PC-3 (cell line): Measurements from ENCODE around the gene RAB12. TPM values are rescaled to one million over a fixed set of nuclear protein-coding genes. Genes with fewer than 3 reads are reported as not detected.

Source experiments
- ATAC-seq: fragments of 200-7000 bp; cut with Tn5 transposase; 2 replicates; pipeline ENCODE4 v1.9.1; 2020; ENCODE audit warnings: mild to moderate bottlenecking, moderate library complexity
- Bru-seq: library from RNA; stranded (reverse); fragments of 400-500 nt; gene quantifications from one replicate; lab custom pipeline; 2021; lab: Mats Ljungman, UMichigan
- BruChase-seq, 2 experiments: library from RNA; stranded (reverse); fragments of 400-500 nt; gene quantifications; one replicate each; lab custom pipeline; 2021; lab: Mats Ljungman, UMichigan
- BruUV-seq: library from RNA; stranded (reverse); fragments of 400-500 nt; replicated peaks from 2 replicates; lab custom pipeline; 2021; lab: Mats Ljungman, UMichigan
- CTCF ChIA-PET: fragments of 300-600 bp; sonication (Branson Sonifier 250); formaldehyde crosslinking; loops from one replicate; lab custom pipeline; 2022; ENCODE audit warnings: antibody characterized with exemption; lab: Charles Lee
- POLR2A ChIA-PET: fragments of 300-600 bp; sonication (Branson Sonifier 250); formaldehyde crosslinking; loops from one replicate; lab custom pipeline; 2022; ENCODE audit warnings: antibody characterized with exemption; ENCODE audit not compliant: unreplicated experiment; lab: Charles Lee
- DNase-seq: peaks from one replicate; pipeline ENCODE4 v3.0.0-alpha.2; 2015
- H2AFZ ChIP-seq: fragments of 300-600 bp; sonication (generic); 2 replicates; pipeline ENCODE4 v1.6.0; 2016; ENCODE audit warnings: antibody characterized with exemption, low read length
- H3F3A ChIP-seq: fragments of 300-600 bp; sonication (generic); one replicate; pipeline ENCODE4 v1.6.0; 2017; ENCODE audit warnings: antibody characterized with exemption, low read length, control low read depth, mild to moderate bottlenecking; ENCODE audit not compliant: unreplicated experiment
- H3K27ac ChIP-seq: fragments of 300-600 bp; sonication (generic); 2 replicates; pipeline ENCODE4 v1.5.1; 2016; ENCODE audit warnings: mild to moderate bottlenecking, low read length
- H3K27me3 ChIP-seq: fragments of 300-600 bp; sonication (generic); 2 replicates; pipeline ENCODE4 v1.6.1; 2016; ENCODE audit warnings: low read length, mixed read lengths
- H3K36me3 ChIP-seq: fragments of 300-600 bp; sonication (generic); 2 replicates; pipeline ENCODE4 v1.6.1; 2016; ENCODE audit warnings: low read depth, mixed run types, low read length, mixed read lengths
- H3K4me1 ChIP-seq: fragments of 300-600 bp; sonication (generic); 2 replicates; pipeline ENCODE4 v1.5.1; 2016; ENCODE audit warnings: low read length; ENCODE audit not compliant: insufficient read depth
- H3K4me2 ChIP-seq: fragments of 300-600 bp; sonication (generic); 2 replicates; pipeline ENCODE4 v1.6.0; 2016; ENCODE audit warnings: low read length
- H3K4me3 ChIP-seq: fragments of 300-600 bp; sonication (generic); 2 replicates; pipeline ENCODE4 v1.5.1; 2016; ENCODE audit warnings: mild to moderate bottlenecking, low read length, mixed read lengths
- H3K79me2 ChIP-seq: fragments of 300-600 bp; sonication (generic); 2 replicates; pipeline ENCODE4 v1.6.1; 2017; ENCODE audit warnings: low read length, mixed read lengths
- H3K9ac ChIP-seq: fragments of 300-600 bp; sonication (generic); 2 replicates; pipeline ENCODE4 v1.6.0; 2016; ENCODE audit warnings: mild to moderate bottlenecking, low read length
- H3K9me2 ChIP-seq: fragments of 300-600 bp; sonication (generic); replicated peaks from 2 replicates; pipeline ENCODE4 v1.6.1; 2016; ENCODE audit warnings: mixed run types, low read length, mixed read lengths
- H3K9me3 ChIP-seq: fragments of 300-600 bp; sonication (generic); 2 replicates; pipeline ENCODE4 v1.6.1; 2016; ENCODE audit warnings: low read length, mixed read lengths
- H4K20me1 ChIP-seq: fragments of 300-600 bp; sonication (generic); 2 replicates; pipeline ENCODE4 v1.6.1; 2016; ENCODE audit warnings: low read length, mixed read lengths
- CTCF ChIP-seq: fragments of 300-600 bp; sonication (generic); conservative IDR thresholded peaks from 2 replicates; pipeline ENCODE4 v1.5.1; 2017; ENCODE audit warnings: antibody characterized with exemption, low read depth, mild to moderate bottlenecking, low read length
- EZH2 ChIP-seq: fragments of 300-600 bp; sonication (generic); IDR thresholded peaks from one replicate; pipeline ENCODE4 v1.6.1; 2017; ENCODE audit warnings: antibody characterized with exemption, mild to moderate bottlenecking, low read length; ENCODE audit not compliant: unreplicated experiment
- EZH2phosphoT487 ChIP-seq: fragments of 300-600 bp; sonication (generic); IDR thresholded peaks from 2 replicates; pipeline ENCODE4 v1.6.1; 2018; ENCODE audit warnings: mild to moderate bottlenecking, antibody characterized with exemption, low read length, borderline replicate concordance
- intact Hi-C: fragments of 100-400 bp; cut with micrococcal nuclease; formaldehyde crosslinking; loops from 2 replicates; pipeline ENCODE4 v1.9.0; 2023
- long read RNA-seq: library from polyadenylated mRNA; unstranded; transcript quantifications from one replicate; pipeline ENCODE4 v2.0.0, GENCODE V29; 2021; ENCODE audit not compliant: unreplicated experiment
- total RNA-seq: library from RNA; depleted of rRNA; stranded (reverse); fragments of >200 nt; gene quantifications from 2 replicates; pipeline ENCODE4 v1.2.3, GENCODE V29; 2014; rRNA removed

The RAB12 gene
- 50.9 and 54.9 TPM in 2 replicates for total RNA-seq
- Bru-seq, nascent RNA = percentile 93 among the genes with signal in this experiment
- percentile 90 among the genes with signal in this experiment for BruChase-seq, experiment 1, labeled RNA remaining after a 6-hour chase
- BruChase-seq, experiment 2, labeled RNA remaining after a 2-hour chase = percentile 95 among the genes with signal in this experiment
- long read RNA-seq, transcript RAB12-203 (6 exons, 2,145 nt) = major isoform, 68 of 81 reads
- long read RNA-seq, partial matches to known transcripts = 4 of 81 reads
- long read RNA-seq, other reads (novel, unspliced or antisense) = 9 of 81 reads

DNA sequence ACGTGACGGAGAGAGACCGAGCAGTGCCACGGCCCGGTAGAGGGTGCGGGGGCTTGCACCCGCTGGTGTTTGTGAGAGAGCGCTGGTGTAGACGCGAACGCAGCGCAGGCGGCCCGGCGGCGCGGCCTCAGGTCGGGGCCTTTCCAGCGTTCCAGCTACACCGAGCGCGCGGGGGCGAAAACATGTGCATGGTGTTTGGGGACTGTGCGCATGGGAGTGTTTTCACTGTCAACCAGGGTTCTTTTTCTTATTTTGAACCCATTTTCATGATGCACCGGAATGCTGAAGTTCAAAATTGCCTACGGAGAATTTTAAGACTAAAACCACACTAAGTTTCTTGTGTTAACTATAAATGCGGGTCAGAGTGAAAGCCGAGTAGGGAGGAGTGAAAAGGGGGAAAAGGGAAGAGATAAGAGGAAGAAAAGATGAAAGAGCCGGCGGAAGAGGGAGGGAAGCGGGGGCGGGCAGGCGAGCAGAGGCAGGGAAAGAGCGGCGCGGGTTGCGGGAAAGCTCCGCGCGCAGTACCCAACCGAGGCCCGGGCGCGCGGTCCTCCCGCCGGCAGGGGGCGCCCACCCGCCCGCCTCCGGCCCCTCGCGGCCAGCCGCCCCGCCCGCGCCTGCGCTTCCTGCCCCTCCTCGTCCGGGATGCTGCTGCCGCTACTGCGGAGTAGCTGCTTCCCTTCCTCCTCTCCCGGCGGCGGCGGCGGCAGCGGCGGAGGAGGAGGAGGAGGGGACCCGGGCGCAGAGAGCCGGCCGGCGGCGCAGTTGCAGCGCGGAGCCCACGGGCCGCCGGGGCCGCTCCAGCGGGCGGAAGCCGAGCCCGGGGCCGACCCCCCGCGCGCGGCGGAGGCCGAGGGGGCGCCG is at the start of gene RAB12:
Gene RAB12, plus strand, starts transcription at position 643 of the 864 bp plus-strand sequence. Its CDS starts 3 bp downstream, at position 646.
- DNase-seq (peak; percentile 82), ATAC-seq (peak; percentile 88)
- Histone ChIP-seq H3K36me3 (no peaks in the 10 kb centered on the region), H3K4me3 (peak within 1 kb of the TSS; percentile 88), H3K4me2 (peak within 1 kb of the TSS; percentile 93), H3K4me1 (peaks cover 23% of the 10 kb centered on the region), H4K20me1 (peaks cover 32% of the 10 kb centered on the region), H2AFZ (peak within 1 kb of the TSS; percentile 94), H3F3A (no peaks in the 10 kb centered on the region), H3K9ac (peak within 1 kb of the TSS; percentile 86), H3K9me3 (no peaks in the 10 kb centered on the region), H3K79me2 (peaks cover 44% of the 10 kb centered on the region), H3K27ac (no peak within 1 kb of the TSS), H3K9me2 (no peaks in the 10 kb centered on the region), H3K27me3 (no peaks in the 10 kb centered on the region)
- no peak for TF ChIP-seq EZH2phosphoT487
- TF ChIP-seq CTCF = peak; percentile 43; the same call in 1 of the 2 replicates
- POLR2A ChIA-PET = interaction anchor here (0.7 kb wide), 1 partner anchor 282 kb away, joined by 26 read pairs; no protein-coding TSS in a partner anchor
- CTCF ChIA-PET = interaction anchor here (0.6 to 1.2 kb wide), 7 partner anchors 9 to 1515 kb away, joined by 3 to 7 read pairs (median 4); no protein-coding TSS in a partner anchor
- no TSS peak for BruUV-seq
- intact Hi-C loops = no loop called here

DNA sequence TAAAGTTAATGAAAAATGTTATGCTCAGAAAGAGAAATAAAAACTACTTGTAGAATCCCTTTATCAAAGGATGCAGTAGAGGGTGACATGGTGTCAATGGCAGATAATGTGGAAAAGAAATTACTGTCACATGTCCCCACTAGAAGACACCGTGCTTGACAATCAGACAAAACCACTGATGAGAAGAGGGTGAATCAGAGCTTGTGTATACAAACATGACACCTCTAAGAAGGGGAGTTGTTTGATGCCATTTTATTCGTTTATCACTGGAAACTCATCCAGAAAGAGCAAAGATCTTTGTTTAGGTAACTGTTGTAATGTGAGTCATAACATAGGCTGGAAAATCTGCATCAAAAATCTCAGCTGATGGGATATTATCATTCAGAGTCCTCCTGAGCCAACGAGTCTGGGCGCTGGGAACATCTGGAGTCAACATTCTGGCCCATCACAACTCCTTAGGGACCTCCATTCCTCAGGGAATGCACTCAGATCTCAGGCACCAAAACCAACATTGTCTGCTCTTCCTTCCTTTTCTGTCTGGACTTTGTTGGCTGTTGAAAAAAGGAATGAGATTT is 49.5 kb upstream of the RAB12 start:
- no peak overlapping the region for H3K4me3 ChIP-seq
- ChIA-PET CTCF (no interaction called here), POLR2A (no interaction called here)
- TF ChIP-seq EZH2 = no peak
- no peak for TF ChIP-seq CTCF
- no peak for TF ChIP-seq EZH2phosphoT487
- DNase-seq = peak; percentile 57
- H3K36me3 ChIP-seq = no peaks in the 10 kb centered on the region
- no peaks in the 10 kb centered on the region for H3K9me3 ChIP-seq
- H3K27me3 ChIP-seq = peaks cover 21% of the 10 kb centered on the region; the same call in 1 of the 2 replicates
- H3K9me2 ChIP-seq = no peaks in the 10 kb centered on the region
- intact Hi-C loops = no loop called here
- H3K79me2 ChIP-seq = no peaks in the 10 kb centered on the region
- H3K4me1 ChIP-seq = peaks cover 9% of the 10 kb centered on the region
- no peaks in the 10 kb centered on the region for H3F3A ChIP-seq
- H3K4me2 ChIP-seq = no peak overlapping the region
- H2AFZ ChIP-seq = no peak overlapping the region
- H4K20me1 ChIP-seq = no peaks in the 10 kb centered on the region
- no TSS peak for BruUV-seq
- no peak overlapping the region for H3K27ac ChIP-seq
- ATAC-seq = peak; percentile 87
- H3K9ac ChIP-seq = no peak overlapping the region
